Neural cell (in vitro differentiated cells): ENCODE measurements around the gene CEACAM21. TPM values are rescaled to one million over a fixed set of nuclear protein-coding genes. Genes with fewer than 3 reads are reported as not detected.

Experiments
- H2AFZ ChIP-seq: fragments of 200-600, 300-800 bp; sonication (generic), shearing (Covaris generic); 2 replicates; pipeline ENCODE4 v1.6.0; 2014; ENCODE audit warnings: low read depth, mild to moderate bottlenecking, antibody characterized with exemption, low read length, moderate library complexity
- H3F3A ChIP-seq: fragments of 200-600 bp; shearing (Covaris generic); 2 replicates; pipeline ENCODE4 v1.6.1; 2016; ENCODE audit warnings: mild to moderate bottlenecking, moderate library complexity, mixed read lengths, antibody characterized with exemption, low read length; ENCODE audit not compliant: insufficient read depth, poor library complexity, severe bottlenecking
- H3K27ac ChIP-seq: fragments of 200-600, 300-800 bp; sonication (generic), shearing (Covaris generic); 2 replicates; pipeline ENCODE4 v1.5.1; 2014; ENCODE audit warnings: mild to moderate bottlenecking, low read length, moderate library complexity
- H3K27me3 ChIP-seq: fragments of 300-800, 200-600 bp; sonication (generic), shearing (Covaris generic); 2 replicates; pipeline ENCODE4 v1.6.0; 2014; ENCODE audit warnings: mild to moderate bottlenecking, low read depth, low read length, moderate library complexity; ENCODE audit not compliant: insufficient read depth
- H3K36me3 ChIP-seq: fragments of 300-800, 200-600 bp; sonication (generic), shearing (Covaris generic); 2 replicates; pipeline ENCODE4 v1.5.1; 2014; ENCODE audit warnings: mild to moderate bottlenecking, antibody characterized with exemption, low read length, moderate library complexity; ENCODE audit not compliant: insufficient read depth
- H3K4me2 ChIP-seq: fragments of 300-800, 200-600 bp; sonication (generic), shearing (Covaris generic); 2 replicates; pipeline ENCODE4 v1.6.0; 2014; ENCODE audit warnings: mild to moderate bottlenecking, low read length
- H3K4me3 ChIP-seq: fragments of 300-800, 200-600 bp; sonication (generic), shearing (Covaris generic); 2 replicates; pipeline ENCODE4 v1.5.1; 2014; ENCODE audit warnings: mild to moderate bottlenecking, low read length, moderate library complexity
- H3K79me2 ChIP-seq: fragments of 200-600 bp; shearing (Covaris generic); replicated peaks from 2 replicates; pipeline ENCODE4 v1.6.0; 2014; ENCODE audit warnings: mild to moderate bottlenecking, low read length, moderate library complexity; ENCODE audit not compliant: insufficient read depth
- H3K9ac ChIP-seq: fragments of 300-800, 200-600 bp; sonication (generic), shearing (Covaris generic); 2 replicates; pipeline ENCODE4 v1.6.1; 2016; ENCODE audit warnings: mild to moderate bottlenecking, low read length, mixed read lengths
- H3K9me2 ChIP-seq: fragments of 200-600 bp; shearing (Covaris generic); 2 replicates; pipeline ENCODE4 v1.6.1; 2016; ENCODE audit warnings: mild to moderate bottlenecking, low read length, mixed read lengths; ENCODE audit not compliant: insufficient read depth
- H3K9me3 ChIP-seq: fragments of 200-600, 300-800 bp; sonication (generic), shearing (Covaris generic); 2 replicates; pipeline ENCODE4 v1.6.1; 2016; ENCODE audit warnings: mild to moderate bottlenecking, mixed run types, low read length, moderate library complexity, mixed read lengths
- H4K20me1 ChIP-seq: fragments of 200-600 bp; shearing (Covaris generic); 2 replicates; pipeline ENCODE4 v1.6.1; 2016; ENCODE audit warnings: mild to moderate bottlenecking, mixed run types; ENCODE audit not compliant: insufficient read depth
- CTCF ChIP-seq: fragments of 450-650 bp; IDR thresholded peaks from 2 replicates; pipeline ENCODE4 v1.5.1; 2014; ENCODE audit warnings: antibody characterized with exemption, mild to moderate bottlenecking, moderate library complexity; ENCODE audit not compliant: poor library complexity, severe bottlenecking
- EZH2 ChIP-seq: fragments of 200-600, 300-800 bp; shearing (Covaris generic), sonication (generic); IDR thresholded peaks from 2 replicates; pipeline ENCODE4 v1.6.1; 2014; ENCODE audit warnings: antibody characterized with exemption, low read length, borderline replicate concordance, mild to moderate bottlenecking; ENCODE audit not compliant: insufficient read depth, poor library complexity, severe bottlenecking
- MXI1 ChIP-seq: fragments of 450-650 bp; conservative IDR thresholded peaks from 2 replicates; pipeline ENCODE4 v1.6.1; 2014; ENCODE audit warnings: antibody characterized with exemption, mild to moderate bottlenecking; ENCODE audit not compliant: poor library complexity, severe bottlenecking
- POLR2AphosphoS5 ChIP-seq: IDR thresholded peaks from 2 replicates; pipeline ENCODE4 v1.6.1; 2012
- RAD21 ChIP-seq: fragments of 450-650 bp; conservative IDR thresholded peaks from 2 replicates; pipeline ENCODE4 v1.6.1; 2014; ENCODE audit warnings: antibody characterized with exemption, mild to moderate bottlenecking, moderate library complexity
- REST ChIP-seq: IDR thresholded peaks from 2 replicates; pipeline ENCODE4 v1.6.1; 2012; ENCODE audit warnings: borderline replicate concordance
- SMC3 ChIP-seq: fragments of 450-650 bp; conservative IDR thresholded peaks from 2 replicates; pipeline ENCODE4 v1.6.1; 2014; ENCODE audit warnings: antibody characterized with exemption, mild to moderate bottlenecking, moderate library complexity; ENCODE audit not compliant: poor library complexity
- polyA plus RNA-seq: library from polyadenylated mRNA; depleted of rRNA; stranded (reverse); fragments of >200 nt; gene quantifications from 2 replicates; pipeline ENCODE4 v1.2.3, GENCODE V29; 2014

The CEACAM21 gene
- polyA plus RNA-seq, 1 donor from 2014 or later = 2.9 TPM

GRCh38 chr19:41615207-41615606 lies 39.2 kb downstream of the CEACAM21 start:
- no peaks in the 10 kb centered on the region for H3K27me3 ChIP-seq

GRCh38 chr19:41616792-41617621 lies 41.0 kb downstream of the CEACAM21 start:
- no peaks in the 10 kb centered on the region for H3K9me2 ChIP-seq
- H4K20me1 ChIP-seq = no peaks in the 10 kb centered on the region
- H3F3A ChIP-seq = no peaks in the 10 kb centered on the region
- H3K27me3 ChIP-seq = no peaks in the 10 kb centered on the region
- H2AFZ ChIP-seq = no peak overlapping the region
- no peak overlapping the region for H3K27ac ChIP-seq
- no peak overlapping the region for H3K4me2 ChIP-seq
- no peak overlapping the region for H3K4me3 ChIP-seq
- no peak overlapping the region for H3K9ac ChIP-seq
- TF ChIP-seq REST (no peak), CTCF (no peak), EZH2 (no peak), POLR2AphosphoS5 (no peak), SMC3 (no peak), MXI1 (no peak)
- no peaks in the 10 kb centered on the region for H3K79me2 ChIP-seq
- no peaks in the 10 kb centered on the region for H3K36me3 ChIP-seq
- H3K9me3 ChIP-seq = no peaks in the 10 kb centered on the region

More at GRCh38 chr19:41615207-41615606, 39.2 kb downstream of the CEACAM21 start:
- H3F3A ChIP-seq = no peaks in the 10 kb centered on the region
- no peaks in the 10 kb centered on the region for H4K20me1 ChIP-seq
- H2AFZ ChIP-seq = no peak overlapping the region
- no peak overlapping the region for H3K4me3 ChIP-seq
- H3K9ac ChIP-seq = no peak overlapping the region
- H3K4me2 ChIP-seq = no peak overlapping the region
- H3K9me3 ChIP-seq = no peaks in the 10 kb centered on the region
- no peak overlapping the region for H3K27ac ChIP-seq
- H3K9me2 ChIP-seq = no peaks in the 10 kb centered on the region
- no peaks in the 10 kb centered on the region for H3K36me3 ChIP-seq
- TF ChIP-seq RAD21 = no peak
- no peaks in the 10 kb centered on the region for H3K79me2 ChIP-seq
